C4-2B (cell line): Measurements from ENCODE around the gene CYS1.

ENCODE experiments used
- H3K27ac ChIP-seq: fragments of 450-650 bp; 2 replicates; pipeline ENCODE4 v1.5.1; 2017
- CTCF ChIP-seq: fragments of 450-650 bp; conservative IDR thresholded peaks from 2 replicates; pipeline ENCODE4 v1.5.1; 2017; ENCODE audit warnings: mild to moderate bottlenecking
- ZFX ChIP-seq: fragments of 450-650 bp; IDR thresholded peaks from 2 replicates; pipeline ENCODE4 v1.6.1; 2017

The CYS1 gene

GRCh38 chr2:10054424-10054823, 25.8 kb downstream of the CYS1 start:
- no peak for TF ChIP-seq ZFX
- no peak for TF ChIP-seq CTCF
- H3K27ac ChIP-seq, result no peak overlapping the region

- peak overlapping the region; percentile 19; the same call in 1 of the 2 replicates for H3K27ac ChIP-seq
- TF ChIP-seq ZFX, result no peak
- TF ChIP-seq CTCF, result no peak
Observed at GRCh38 chr2:10053351-10053750, 26.9 kb downstream of the CYS1 start.

- no peak overlapping the region for H3K27ac ChIP-seq
- TF ChIP-seq CTCF (no peak), ZFX (no peak)
Observed at GRCh38 chr2:10052216-10052615, 28.0 kb downstream of the CYS1 start.

- no peak for TF ChIP-seq ZFX
- peak; percentile 78 for TF ChIP-seq CTCF
- no peak overlapping the region for H3K27ac ChIP-seq
Observed at GRCh38 chr2:10048501-10049171, 31.6 kb downstream of the CYS1 start.

GRCh38 chr2:10047616-10048500, 32.4 kb downstream of the CYS1 start:
- TF ChIP-seq CTCF, result no peak
- no peak overlapping the region for H3K27ac ChIP-seq

GRCh38 chr2:10046931-10047330, 33.3 kb downstream of the CYS1 start:
- no peak overlapping the region for H3K27ac ChIP-seq
- TF ChIP-seq ZFX (no peak), CTCF (no peak)

- TF ChIP-seq ZFX (no peak), CTCF (no peak)
- no peak overlapping the region for H3K27ac ChIP-seq
Observed at GRCh38 chr2:10045561-10046355, 34.5 kb downstream of the CYS1 start.
